Measurements from ENCODE around the gene CACNA1S. TPM values are rescaled to one million over a fixed set of nuclear protein-coding genes. Genes with fewer than 3 reads are reported as not detected.

CACNA1S gene
- total RNA-seq, 1 donor from 2014 or later, result not detected

GRCh38 chr1:201068976-201069375, 43.2 kb downstream of the CACNA1S start:
- H3K4me1 ChIP-seq, result no peaks in the 10 kb centered on the region
- H3K27me3 ChIP-seq (ENCODE audit: low read depth), result peaks cover 20% of the 10 kb centered on the region
- no peak for DNase-seq
- no peak overlapping the region for H3K27ac ChIP-seq (replicated peaks)
- H3K36me3 ChIP-seq, result no peaks in the 10 kb centered on the region
- no peak overlapping the region for H3K4me3 ChIP-seq
- no peak for TF ChIP-seq CTCF (IDR thresholded peaks at IDR 0.05; ENCODE audit: borderline replicate concordance)
- H3K9me3 ChIP-seq (replicated peaks), result no peaks in the 10 kb centered on the region
- intact Hi-C loops (cut with micrococcal nuclease), result no loop called here

- Histone ChIP-seq H3K36me3 (no peaks in the 10 kb centered on the region), H3K9me3 (replicated peaks) (no peaks in the 10 kb centered on the region), H3K27ac (replicated peaks) (no peak overlapping the region), H3K4me3 (no peak overlapping the region), H3K4me1 (no peaks in the 10 kb centered on the region), H3K27me3 (ENCODE audit: low read depth) (peaks cover 20% of the 10 kb centered on the region)
- DNase-seq, result no peak
- intact Hi-C loops (cut with micrococcal nuclease), result no loop called here
- TF ChIP-seq CTCF (IDR thresholded peaks at IDR 0.05; ENCODE audit: borderline replicate concordance), result no peak
Measured at GRCh38 chr1:201066986-201067385, 45.2 kb downstream of the CACNA1S start.

- intact Hi-C loops (cut with micrococcal nuclease), result no loop called here
- no peaks in the 10 kb centered on the region for H3K9me3 ChIP-seq (replicated peaks)
Measured at GRCh38 chr1:201065686-201066085, 46.5 kb downstream of the CACNA1S start.

GRCh38 chr1:201064806-201065205, 47.4 kb downstream of the CACNA1S start:
- intact Hi-C loops (cut with micrococcal nuclease), result no loop called here
- Histone ChIP-seq H3K27ac (replicated peaks) (no peak overlapping the region), H3K4me1 (peaks cover 15% of the 10 kb centered on the region), H3K27me3 (ENCODE audit: low read depth) (peaks cover 18% of the 10 kb centered on the region), H3K4me3 (no peak overlapping the region), H3K9me3 (replicated peaks) (no peaks in the 10 kb centered on the region), H3K36me3 (no peaks in the 10 kb centered on the region)
- no peak for DNase-seq
- no peak for TF ChIP-seq CTCF (IDR thresholded peaks at IDR 0.05; ENCODE audit: borderline replicate concordance)

More at GRCh38 chr1:201065686-201066085, 46.5 kb downstream of the CACNA1S start:
- Histone ChIP-seq H3K27me3 (ENCODE audit: low read depth) (peaks cover 24% of the 10 kb centered on the region), H3K4me1 (peaks cover 6% of the 10 kb centered on the region), H3K27ac (replicated peaks) (no peak overlapping the region), H3K36me3 (no peaks in the 10 kb centered on the region), H3K4me3 (no peak overlapping the region)
- DNase-seq, result no peak
- no peak for TF ChIP-seq CTCF (IDR thresholded peaks at IDR 0.05; ENCODE audit: borderline replicate concordance)

- Histone ChIP-seq H3K4me1 (peaks cover 17% of the 10 kb centered on the region), H3K27me3 (ENCODE audit: low read depth) (peaks cover 5% of the 10 kb centered on the region), H3K27ac (replicated peaks) (no peak overlapping the region), H3K36me3 (no peaks in the 10 kb centered on the region), H3K4me3 (no peak overlapping the region), H3K9me3 (replicated peaks) (no peaks in the 10 kb centered on the region)
- TF ChIP-seq CTCF (IDR thresholded peaks at IDR 0.05; ENCODE audit: borderline replicate concordance), result no peak
- intact Hi-C loops (cut with micrococcal nuclease), result no loop called here
- no peak for DNase-seq
Measured at GRCh38 chr1:201063145-201063544, 49.1 kb downstream of the CACNA1S start.
